ENCODE results near the gene COMMD6.

The COMMD6 gene

GRCh38 chr13:75489502-75490263, 48.0 kb downstream of the COMMD6 start:
- DNase-seq (ENCODE audit: low spot score in 2 of 2) (no peak), ATAC-seq (replicated peaks; ENCODE audit: extremely low read depth, poor library complexity, severe bottlenecking) (peak; percentile 77)
- Mint-ChIP-seq H3K36me3 (ENCODE audit: insufficient read depth) (peaks cover 1% of the 10 kb centered on the region), H3K4me1 (peaks cover 5% of the 10 kb centered on the region), H3K27ac (ENCODE audit: low read depth) (peak overlapping the region; percentile 82), H3K4me3 (peak overlapping the region; percentile 73), H3K27me3 (peaks cover 51% of the 10 kb centered on the region), H3K9me3 (no peaks in the 10 kb centered on the region)

DNA sequence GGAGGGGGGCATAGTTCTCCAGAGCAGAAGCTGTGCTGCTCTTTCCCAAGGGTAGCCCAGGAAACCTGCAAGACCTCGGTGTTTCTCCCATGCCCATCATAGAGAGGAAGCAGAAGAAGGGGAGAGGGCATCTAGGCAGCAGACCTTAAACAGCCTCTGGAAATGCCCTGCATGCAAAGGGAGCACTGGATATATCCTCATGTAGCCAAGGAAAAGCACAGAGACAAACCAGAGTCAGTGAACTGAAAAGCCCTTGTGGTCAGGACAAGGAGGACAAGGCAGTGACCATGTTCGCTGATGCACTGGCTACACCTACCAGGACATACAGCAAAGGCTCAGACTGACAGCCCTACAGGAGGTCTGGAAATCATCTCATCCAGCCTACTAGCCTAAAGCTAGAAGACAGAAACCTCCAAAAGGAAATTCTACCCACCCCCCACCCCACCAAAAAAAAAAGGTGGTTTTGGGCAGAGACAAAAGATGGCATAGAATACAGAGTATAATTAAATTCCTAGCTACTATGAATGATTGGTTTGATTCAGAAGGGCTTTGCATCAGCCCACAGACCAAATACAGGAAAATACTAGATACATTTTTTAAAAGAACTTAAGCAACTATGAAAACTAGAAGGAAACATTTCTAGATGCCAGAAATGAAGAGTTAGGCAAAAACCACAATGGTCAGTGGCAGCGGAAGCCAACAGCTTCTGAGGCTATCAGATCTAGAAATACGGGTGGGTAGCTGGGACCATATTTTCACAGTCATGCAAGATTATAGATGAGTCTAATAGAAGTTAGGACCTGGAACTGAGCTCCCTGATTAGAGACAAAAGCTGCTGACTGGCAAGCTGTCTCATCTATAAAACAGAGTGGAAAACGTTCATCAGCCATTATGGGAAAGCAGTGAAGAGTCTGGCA, 51.2 kb downstream of the COMMD6 start:
- ATAC-seq (replicated peaks; ENCODE audit: extremely low read depth, poor library complexity, severe bottlenecking) (no peak), DNase-seq (ENCODE audit: low spot score in 2 of 2) (no peak)
- H3K4me3 Mint-ChIP-seq = no peak overlapping the region
- peaks cover 4% of the 10 kb centered on the region for H3K36me3 Mint-ChIP-seq (ENCODE audit: insufficient read depth)
- no peak overlapping the region for H3K27ac Mint-ChIP-seq (ENCODE audit: low read depth)
- H3K9me3 Mint-ChIP-seq = no peaks in the 10 kb centered on the region
- peaks cover 66% of the 10 kb centered on the region for H3K27me3 Mint-ChIP-seq
- peaks cover 12% of the 10 kb centered on the region for H3K4me1 Mint-ChIP-seq

DNA sequence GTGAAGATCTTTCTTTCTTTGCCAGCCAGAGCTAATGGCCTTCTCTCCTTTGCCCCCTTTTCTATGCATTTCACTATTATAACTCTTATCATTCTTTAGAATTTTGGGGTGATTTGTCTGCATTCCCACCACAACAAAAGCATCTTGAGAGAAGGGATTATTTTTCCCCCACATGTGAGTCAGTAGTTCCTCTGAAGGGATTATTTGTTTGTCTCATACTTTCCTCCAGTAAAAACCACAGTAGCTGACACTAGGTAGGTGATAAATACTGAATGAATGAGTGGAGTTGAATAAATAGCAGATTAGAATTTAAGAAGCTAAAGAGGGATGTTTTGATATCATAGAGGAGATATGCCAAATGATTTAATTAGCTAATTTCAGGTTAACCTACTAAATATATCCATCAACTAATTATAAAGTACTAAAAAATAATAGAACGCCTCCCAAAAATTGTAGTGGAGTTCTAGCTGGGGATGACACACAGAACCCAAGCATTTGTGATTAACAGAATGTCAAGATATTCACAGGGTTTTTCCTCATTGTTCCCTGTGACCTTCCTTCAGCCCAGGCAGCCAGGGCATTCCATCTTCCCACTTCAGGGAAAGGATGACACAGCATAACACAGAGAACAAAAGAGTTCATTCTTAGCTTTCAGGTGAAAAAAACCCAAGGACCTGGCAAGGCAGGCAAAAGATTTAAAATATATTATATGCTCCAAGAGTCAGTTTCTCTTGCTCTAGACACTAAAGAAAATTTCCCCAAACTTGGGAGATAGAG, 52.2 kb downstream of the COMMD6 start:
- H3K36me3 Mint-ChIP-seq (ENCODE audit: insufficient read depth) = peaks cover 7% of the 10 kb centered on the region
- H3K4me3 Mint-ChIP-seq = no peak overlapping the region
- ATAC-seq (replicated peaks; ENCODE audit: extremely low read depth, poor library complexity, severe bottlenecking) (no peak), DNase-seq (ENCODE audit: low spot score in 2 of 2) (no peak)
- peaks cover 17% of the 10 kb centered on the region for H3K4me1 Mint-ChIP-seq
- H3K27me3 Mint-ChIP-seq = peaks cover 66% of the 10 kb centered on the region
- H3K27ac Mint-ChIP-seq (ENCODE audit: low read depth) = no peak overlapping the region
- H3K9me3 Mint-ChIP-seq = no peaks in the 10 kb centered on the region

DNA sequence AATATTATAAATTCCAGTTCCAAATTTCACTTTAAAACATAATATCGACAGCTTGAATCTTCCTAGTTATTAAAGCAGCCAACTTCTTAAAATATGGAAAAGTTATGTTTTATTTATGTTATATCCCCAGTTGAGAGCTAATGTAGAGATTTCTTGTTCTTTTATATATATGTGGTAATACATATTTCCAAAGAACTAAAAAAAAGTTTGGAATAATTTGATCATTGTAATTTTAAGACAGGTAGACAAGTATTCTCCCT, 54.9 kb downstream of the COMMD6 start:
- Mint-ChIP-seq H3K4me3 (peak overlapping the region; percentile 93), H3K9me3 (no peaks in the 10 kb centered on the region), H3K27me3 (peaks cover 92% of the 10 kb centered on the region), H3K27ac (ENCODE audit: low read depth) (peak overlapping the region; percentile 29), H3K36me3 (ENCODE audit: insufficient read depth) (peaks cover 6% of the 10 kb centered on the region), H3K4me1 (peaks cover 12% of the 10 kb centered on the region)
- DNase-seq (ENCODE audit: low spot score in 2 of 2) = no peak
- ATAC-seq (replicated peaks; ENCODE audit: extremely low read depth, poor library complexity, severe bottlenecking) = no peak

GRCh38 chr13:75482070-75482819, 55.4 kb downstream of the COMMD6 start, which contains the start of gene TBC1D4:
TBC1D4 (minus strand) TSS chr13:75482169; CDS start chr13:75481767, 402 bp downstream.
- ATAC-seq (replicated peaks; ENCODE audit: extremely low read depth, poor library complexity, severe bottlenecking) (peak; percentile 42), DNase-seq (ENCODE audit: low spot score in 2 of 2) (peak; percentile 16 to 19)
- Mint-ChIP-seq H3K4me1 (peaks cover 12% of the 10 kb centered on the region), H3K27ac (ENCODE audit: low read depth) (peak within 1 kb of the TSS; percentile 29), H3K27me3 (peaks cover 89% of the 10 kb centered on the region), H3K9me3 (no peaks in the 10 kb centered on the region), H3K4me3 (peak within 1 kb of the TSS; percentile 93), H3K36me3 (ENCODE audit: insufficient read depth) (peaks cover 6% of the 10 kb centered on the region)

DNA sequence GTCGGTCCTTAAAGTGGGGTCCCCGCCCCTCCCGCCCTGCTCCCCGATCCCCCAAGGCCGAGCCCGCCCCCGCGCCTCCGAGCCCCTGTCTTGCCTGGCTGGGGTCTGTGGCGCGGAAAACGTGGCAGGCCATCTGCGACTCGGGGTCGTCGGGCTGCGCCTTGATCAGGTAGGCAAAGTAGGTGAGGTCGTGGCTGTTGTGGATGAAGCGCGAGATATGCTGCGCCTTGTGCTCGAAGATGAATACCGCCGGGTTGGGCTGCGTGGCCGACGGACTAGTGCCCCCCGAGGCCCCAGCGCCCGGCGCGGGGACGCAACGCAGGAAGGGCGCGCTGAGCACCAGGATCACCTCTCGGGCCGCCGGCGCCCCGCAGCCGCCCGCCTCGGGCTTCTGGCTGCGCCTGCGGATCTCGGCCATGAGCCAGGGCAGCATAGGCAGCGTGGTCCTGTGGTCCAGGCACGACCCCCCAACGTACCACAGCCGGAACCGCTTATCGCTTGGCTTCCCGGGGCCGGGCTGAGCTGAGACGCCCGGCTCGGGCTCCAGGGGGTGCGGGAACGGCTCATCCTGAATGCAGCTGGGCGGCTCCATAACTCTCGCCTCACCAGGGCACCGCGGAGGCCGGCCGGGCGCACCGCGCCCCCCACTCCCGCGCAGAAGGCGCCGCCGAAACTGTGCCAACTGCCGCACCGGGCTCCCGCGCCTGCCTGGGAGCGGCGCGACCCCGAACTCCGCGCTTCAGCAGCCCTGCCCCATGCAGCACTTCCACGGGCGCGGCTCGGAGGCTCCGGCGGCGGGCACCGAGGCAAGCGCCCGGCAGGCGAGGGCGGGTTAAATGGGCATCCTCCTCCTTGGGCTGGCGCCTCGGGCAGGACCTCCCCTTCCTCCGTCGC, 56.2 kb downstream of the COMMD6 start:
- Mint-ChIP-seq H3K4me1 (peaks cover 12% of the 10 kb centered on the region), H3K27me3 (peaks cover 89% of the 10 kb centered on the region), H3K9me3 (no peaks in the 10 kb centered on the region), H3K36me3 (ENCODE audit: insufficient read depth) (peaks cover 6% of the 10 kb centered on the region), H3K4me3 (peak overlapping the region; percentile 93), H3K27ac (ENCODE audit: low read depth) (no peak overlapping the region)
- peak; percentile 45 for ATAC-seq (replicated peaks; ENCODE audit: extremely low read depth, poor library complexity, severe bottlenecking)
- DNase-seq (ENCODE audit: low spot score in 2 of 2) = peak in 1 of 2 donors; percentile 14

GRCh38 chr13:75480671-75481175, 56.9 kb downstream of the COMMD6 start:
- H3K9me3 Mint-ChIP-seq = no peaks in the 10 kb centered on the region
- peaks cover 12% of the 10 kb centered on the region for H3K4me1 Mint-ChIP-seq
- no peak for DNase-seq (ENCODE audit: low spot score in 2 of 2)
- peaks cover 86% of the 10 kb centered on the region for H3K27me3 Mint-ChIP-seq
- no peak overlapping the region for H3K27ac Mint-ChIP-seq (ENCODE audit: low read depth)
- peak overlapping the region; percentile 60 for H3K4me3 Mint-ChIP-seq
- ATAC-seq (replicated peaks; ENCODE audit: extremely low read depth, poor library complexity, severe bottlenecking) = no peak
- H3K36me3 Mint-ChIP-seq (ENCODE audit: insufficient read depth) = peaks cover 6% of the 10 kb centered on the region

GRCh38 chr13:75479102-75479740, 58.4 kb downstream of the COMMD6 start:
- Mint-ChIP-seq H3K27me3 (peaks cover 71% of the 10 kb centered on the region), H3K4me3 (no peak overlapping the region), H3K4me1 (peaks cover 12% of the 10 kb centered on the region), H3K27ac (ENCODE audit: low read depth) (no peak overlapping the region), H3K9me3 (no peaks in the 10 kb centered on the region), H3K36me3 (ENCODE audit: insufficient read depth) (peaks cover 6% of the 10 kb centered on the region)
- no peak for ATAC-seq (replicated peaks; ENCODE audit: extremely low read depth, poor library complexity, severe bottlenecking)
- no peak for DNase-seq (ENCODE audit: low spot score in 2 of 2)

DNA sequence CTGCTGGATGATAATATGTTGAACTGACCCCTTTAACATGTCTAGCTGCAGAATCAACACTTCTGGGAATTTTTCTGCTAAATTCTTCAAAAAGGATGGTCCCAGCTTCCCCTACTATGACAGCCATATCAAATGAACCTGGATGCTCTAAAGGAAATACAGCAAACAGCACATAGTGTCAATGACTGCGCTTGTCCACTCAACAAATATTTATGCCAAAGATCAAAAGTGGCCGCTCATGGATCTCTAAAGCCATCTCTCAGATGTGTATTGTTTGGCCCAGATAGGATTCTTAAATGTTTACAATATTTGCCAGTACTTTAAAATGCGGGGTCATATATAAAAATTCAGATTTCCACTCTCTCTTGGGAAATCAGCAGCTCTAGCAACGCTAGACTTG, 59.0 kb downstream of the COMMD6 start:
- Mint-ChIP-seq H3K27ac (ENCODE audit: low read depth) (no peak overlapping the region), H3K4me3 (no peak overlapping the region), H3K4me1 (peaks cover 12% of the 10 kb centered on the region), H3K9me3 (no peaks in the 10 kb centered on the region), H3K36me3 (ENCODE audit: insufficient read depth) (peaks cover 6% of the 10 kb centered on the region), H3K27me3 (peaks cover 66% of the 10 kb centered on the region)
- ATAC-seq (replicated peaks; ENCODE audit: extremely low read depth, poor library complexity, severe bottlenecking) (no peak), DNase-seq (ENCODE audit: low spot score in 2 of 2) (no peak)

Measured in central memory CD8-positive, alpha-beta T cell (primary cell).